GM03348 (cell line): ENCODE data around the gene RTP3.
A peak's percentile ranks its signal among the peaks of the same experiment; 100 is the strongest.
"Not testable (repeated sequence)": the region's sequence is repeated elsewhere in the genome, so short reads cannot be mapped to it uniquely, and the experiment has no call there.

Experiments
- DNase-seq: peaks from one replicate; pipeline ENCODE4 v3.0.0; 2012; ENCODE audit warnings: low spot score

Gene RTP3

DNA sequence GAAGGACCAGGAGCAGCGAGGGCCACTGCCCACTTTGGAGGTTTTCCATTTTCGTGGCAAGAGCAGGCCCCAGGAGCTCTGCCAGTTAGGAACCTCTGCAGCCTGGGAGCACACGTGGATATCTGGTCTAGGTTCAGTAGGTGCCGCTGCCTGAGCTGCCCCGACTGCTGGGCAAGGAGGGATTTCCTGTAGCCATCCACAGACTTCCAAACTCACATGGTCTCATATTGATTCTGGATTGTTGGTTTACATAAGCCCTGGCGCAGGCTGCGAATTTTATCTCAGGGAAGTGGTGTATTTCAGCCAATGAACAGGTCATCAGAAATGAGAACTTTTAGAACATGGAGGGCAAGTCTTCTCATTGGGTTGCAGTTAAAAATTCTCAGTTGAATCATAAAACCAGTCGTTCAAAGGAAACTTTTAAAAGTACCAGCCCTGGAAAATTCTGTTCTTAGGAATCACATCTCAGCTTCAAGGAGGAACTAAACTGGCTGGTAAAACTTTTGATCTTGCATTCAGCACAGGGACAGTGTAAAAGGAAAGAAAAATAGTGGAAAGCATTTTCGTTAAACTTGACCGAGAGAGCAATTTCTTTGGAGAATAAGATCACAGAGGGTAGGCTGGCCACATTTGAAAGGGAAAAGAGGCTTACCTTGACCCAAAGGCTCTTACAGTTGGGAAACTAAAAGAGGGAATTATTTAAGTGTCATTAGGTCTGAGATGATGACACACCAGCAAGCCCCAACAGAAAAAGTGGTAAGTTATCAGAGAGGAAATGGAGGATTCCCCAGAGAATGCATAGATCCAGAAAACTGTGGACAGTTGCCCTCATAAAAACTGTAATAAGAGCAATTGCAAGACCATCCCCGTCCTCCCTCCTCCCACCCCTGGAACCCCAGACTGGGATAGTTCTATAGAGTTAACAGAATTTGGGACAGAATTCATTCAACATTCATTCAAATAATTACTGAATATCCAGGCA lies 6.4 kb upstream of the RTP3 start:
- no peak for DNase-seq

DNA sequence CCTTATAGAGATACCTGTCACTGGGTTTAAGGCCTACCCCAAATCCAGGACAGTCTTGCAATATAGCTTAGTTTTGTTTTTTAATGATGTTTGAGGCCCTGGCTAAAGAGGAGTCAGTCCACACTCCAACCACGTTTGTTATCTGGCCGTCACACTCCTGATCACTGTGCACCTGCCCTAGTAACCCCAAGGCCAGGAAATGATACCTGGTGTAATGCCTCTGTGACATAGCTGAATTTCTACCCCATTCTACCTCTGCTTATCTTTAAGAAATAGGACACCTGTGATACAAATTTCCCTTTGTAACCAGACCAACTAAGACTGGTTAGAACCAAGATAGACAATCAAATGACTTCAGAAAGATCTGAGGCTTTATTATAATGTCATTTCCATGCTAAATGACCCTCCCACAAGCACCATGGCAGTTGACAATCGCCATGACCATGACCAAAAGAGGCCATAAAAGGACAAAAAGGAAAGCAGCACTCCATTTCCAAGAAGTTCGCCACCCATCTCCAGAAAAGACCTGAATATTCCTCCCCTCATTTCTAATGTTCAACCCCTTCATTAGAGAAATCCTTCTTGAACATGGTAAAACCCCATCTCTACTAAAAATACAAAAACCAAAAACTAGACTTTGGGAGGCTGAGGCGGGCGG lies 4.8 kb upstream of the RTP3 start:
- DNase-seq: no peak

DNA sequence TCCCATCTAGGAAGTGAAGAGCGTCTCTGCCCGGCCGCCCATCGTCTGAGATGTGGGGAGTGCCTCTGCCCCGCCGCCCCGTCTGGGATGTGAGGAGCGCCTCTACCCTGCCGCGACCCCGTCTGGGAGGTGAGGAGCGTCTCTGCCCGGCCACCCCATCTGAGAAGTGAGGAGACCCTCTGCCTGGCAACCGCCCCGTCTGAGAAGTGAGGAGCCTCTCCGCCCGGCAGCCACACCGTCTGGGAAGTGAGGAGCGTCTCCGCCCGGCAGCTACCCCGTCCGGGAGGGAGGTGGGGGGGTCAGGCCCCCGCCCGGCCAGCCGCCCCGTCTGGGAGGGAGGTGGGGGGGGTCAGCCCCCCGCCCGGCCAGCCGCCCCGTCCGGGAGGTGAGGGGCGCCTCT lies 3.3 kb upstream of the RTP3 start:
- not testable (repeated sequence) for DNase-seq

DNA sequence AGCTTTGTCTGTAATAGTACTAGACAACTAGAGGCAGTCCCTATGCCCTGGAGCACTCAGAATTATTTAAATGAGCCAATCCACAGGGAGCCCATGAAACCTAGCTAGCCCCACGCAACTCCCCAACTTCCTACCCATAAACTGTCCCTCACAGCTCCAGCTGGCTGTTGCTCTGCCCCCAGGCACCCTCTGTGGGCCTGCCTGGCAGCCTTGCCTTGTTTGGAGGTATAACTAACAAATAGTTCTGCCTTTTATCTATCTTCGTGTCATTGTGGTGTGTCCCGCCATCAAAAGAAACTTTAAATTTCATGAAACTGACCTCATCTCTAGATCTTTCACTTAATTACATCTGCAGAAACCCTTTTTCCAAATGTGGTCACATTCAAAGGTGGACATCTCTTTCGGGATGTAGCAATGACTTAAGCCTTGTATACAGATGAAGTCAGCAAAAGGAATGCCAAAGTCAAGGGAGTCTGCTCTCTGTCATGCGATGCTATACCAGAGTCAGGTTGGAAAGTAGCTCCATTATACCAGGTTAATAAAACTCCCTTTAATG lies 1.8 kb upstream of the RTP3 start:
- DNase-seq: peak; percentile 72

DNA sequence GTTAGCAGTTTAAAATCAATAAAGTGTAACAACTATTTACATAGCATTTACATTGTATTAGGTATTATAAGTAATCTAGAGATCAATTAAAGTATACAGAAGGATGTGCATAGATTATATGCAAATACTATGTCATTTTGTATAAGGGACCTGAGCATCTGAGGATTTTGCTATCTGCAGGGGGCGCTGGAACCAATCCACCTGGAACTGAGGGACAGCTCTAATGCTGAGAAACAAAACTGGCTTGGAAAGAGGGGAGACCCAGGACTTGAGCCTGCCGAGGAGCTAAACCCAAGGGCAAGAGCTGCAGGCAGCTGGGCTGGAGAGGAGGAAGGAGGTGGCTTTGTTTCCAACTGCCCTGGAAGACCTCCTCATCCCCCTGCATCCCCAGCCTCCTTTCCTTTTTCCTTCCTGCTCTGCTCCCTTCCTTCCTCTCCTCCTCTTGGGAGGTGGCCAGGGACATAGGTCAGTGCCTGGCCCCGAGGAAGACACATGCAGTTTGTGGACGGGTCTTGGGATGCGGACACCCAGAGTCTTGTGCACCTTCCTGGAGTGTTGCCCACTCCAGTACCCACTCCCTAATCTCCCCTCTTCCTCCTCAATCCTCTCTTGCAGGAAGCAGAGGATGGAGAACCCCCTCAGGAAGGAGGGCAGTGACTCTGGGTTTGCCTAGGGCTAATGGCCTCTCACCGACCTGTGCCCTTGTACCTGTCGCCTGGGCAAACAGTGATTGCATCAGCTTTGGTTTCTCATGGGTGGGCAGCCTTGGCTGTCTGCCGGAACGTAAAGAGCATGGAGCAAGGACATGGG lies 825 bp upstream of the RTP3 start:
- no peak for DNase-seq

DNA sequence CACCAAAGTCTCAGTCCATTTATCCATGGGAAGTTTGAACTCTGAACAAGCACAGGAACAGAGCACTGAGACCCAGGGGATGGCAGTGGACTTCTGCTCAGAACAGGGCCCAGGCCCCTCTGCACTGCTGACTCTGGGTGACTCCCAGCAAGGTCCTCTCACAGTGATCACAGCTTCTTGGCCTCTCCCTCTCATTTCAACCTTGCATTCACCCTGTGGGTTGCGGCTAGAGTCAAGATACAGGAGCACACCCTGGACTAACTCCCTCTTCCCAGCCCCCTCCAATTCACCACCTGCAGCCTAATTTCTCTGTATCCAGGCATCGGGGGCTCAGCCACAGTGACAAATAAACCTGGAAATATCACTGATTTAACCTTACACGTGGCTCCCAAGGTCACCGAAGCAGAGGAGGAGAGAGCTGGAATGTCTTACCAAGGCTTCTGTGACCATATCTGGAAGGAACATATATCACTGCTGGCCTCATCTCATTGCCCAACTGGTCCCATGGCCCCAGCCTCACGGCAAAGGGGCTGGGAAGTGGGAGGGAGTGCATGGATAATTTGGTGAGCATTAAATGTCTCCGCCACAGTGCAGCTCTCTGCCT lies 1.2 kb downstream of the RTP3 start:
- no peak for DNase-seq

DNA sequence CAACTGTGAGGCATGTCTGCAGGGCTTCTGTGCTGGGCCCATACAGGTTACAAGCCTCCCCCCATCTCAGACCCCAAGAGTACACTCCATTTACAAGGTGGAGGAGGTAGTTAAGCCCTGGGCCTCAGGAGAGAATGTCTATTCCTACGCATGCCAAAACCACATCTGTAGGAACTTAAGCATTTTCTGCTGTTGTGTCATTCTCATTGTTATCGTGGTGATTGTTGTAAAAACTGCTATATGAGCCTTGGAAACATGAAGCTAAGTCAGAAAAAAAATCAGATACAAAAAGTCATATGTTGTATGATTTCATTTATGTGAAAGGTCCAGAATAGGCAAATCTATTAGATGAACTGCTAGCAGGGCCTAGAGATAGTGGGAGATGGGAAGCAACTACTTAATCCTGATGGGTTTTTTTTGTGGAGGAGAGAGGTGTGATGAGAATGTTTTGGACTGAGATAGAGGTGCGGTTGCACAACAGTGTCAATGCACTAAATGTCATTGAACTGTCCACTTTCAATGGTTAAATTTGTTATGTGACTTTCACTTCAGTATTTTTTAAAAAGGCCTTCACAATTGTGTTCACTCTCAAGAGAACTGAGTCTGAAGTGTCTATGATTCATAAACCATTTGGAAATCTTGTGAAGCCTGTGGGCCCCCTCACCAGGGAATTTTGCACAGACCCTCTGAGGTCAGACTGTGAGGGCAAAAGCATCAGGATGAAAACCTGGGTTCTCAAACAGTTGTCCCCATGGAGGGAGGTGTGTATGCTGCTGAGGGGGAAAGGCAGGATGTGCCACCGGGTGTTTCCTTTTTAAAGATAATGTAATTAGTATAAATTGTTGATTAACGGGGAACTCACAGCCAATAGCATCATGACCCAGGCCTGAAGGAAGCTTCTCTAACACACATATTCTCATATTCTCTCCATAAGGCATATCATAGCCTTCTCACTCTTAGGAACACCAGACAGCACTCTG lies 3.2 kb downstream of the RTP3 start:
- DNase-seq: peak; percentile 62

DNA sequence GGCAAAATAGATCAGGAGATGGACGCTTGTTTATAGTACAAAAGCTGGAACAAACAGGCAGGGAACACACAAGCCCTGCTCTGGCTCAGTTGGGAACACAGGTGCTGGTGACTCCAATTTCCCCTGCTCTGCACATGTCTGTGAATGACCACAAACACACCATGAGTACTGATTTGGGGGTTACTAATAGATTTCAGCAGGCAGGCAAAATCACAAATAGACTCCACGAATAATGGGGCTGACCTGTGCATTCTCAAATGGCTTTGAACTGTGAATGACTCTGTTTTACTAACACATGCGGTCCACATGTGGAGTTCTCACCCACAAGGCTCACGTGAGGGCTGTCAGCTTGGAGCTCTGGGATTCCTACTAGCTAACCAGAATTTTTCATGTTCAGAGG lies 3.9 kb downstream of the RTP3 start:
- DNase-seq: no peak

DNA sequence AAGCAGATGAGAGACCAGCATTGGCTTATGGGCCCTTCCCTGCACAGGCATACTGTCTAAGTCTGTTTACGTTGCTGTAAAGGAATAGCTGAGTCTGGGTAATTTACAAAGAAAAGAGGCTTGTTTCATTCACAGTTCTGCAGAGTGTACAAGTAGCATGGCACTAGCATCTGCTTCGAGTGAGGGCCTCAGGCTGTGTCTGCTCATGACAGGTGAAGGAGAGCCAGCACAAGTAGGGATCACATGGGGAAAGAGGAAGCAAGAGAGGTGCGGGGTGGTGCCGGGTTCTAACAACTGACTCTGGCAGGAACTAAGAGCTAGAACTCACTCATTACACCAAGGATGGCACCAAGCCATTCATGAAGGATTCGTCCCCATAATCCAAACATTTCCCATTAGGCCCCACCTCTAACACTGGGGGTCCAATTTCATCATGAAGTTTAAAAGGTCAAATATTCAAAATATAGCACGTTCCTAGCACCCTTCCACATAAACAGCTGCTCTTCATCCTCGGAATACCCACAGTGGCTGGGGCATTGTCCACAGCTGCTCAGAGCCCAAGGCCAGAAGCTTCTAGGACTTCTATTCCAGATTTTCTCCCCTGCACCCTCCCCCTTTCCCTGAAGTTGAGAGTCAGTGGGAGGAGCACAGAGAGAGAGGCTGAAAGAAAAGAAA lies 5.6 kb downstream of the RTP3 start:
- no peak for DNase-seq

DNA sequence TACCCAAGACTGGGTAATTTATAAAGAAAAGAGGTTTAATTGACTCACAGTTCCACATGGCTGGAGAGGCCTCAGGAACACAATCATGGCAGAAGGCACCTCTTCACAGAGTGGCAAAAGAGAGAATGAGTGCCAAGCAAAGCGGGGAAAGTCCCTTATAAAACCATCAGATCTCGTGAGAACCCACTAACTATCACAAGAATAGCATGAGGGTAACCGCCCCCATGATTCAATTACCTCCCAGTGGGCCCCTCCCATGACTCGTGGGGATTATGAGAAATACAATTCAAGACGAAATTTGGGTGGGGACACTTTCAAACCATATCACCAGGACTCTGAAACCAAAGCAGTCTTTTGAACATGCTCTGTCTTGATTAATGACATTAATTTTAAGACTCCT lies 7.0 kb downstream of the RTP3 start:
- DNase-seq: no peak

DNA sequence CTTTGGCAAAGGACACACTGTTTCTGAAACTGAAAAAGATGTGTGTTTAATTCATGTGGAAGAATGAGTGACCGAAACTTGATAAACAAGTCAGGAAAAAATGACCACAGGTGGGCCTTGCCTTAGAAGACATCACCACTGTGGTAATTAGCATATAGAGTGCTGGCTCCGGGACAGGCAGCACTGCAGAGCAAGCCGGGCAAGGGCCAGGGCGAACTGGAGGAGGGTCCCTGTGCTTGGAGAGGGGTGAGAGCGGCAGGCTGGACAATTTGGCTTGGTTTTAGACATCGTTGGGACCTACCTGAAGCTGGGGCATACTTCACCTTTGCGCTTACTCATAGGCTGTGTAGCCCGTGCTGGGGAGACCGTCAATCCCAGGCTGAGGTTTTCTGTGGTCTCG lies 8.2 kb downstream of the RTP3 start:
- DNase-seq: no peak

DNA sequence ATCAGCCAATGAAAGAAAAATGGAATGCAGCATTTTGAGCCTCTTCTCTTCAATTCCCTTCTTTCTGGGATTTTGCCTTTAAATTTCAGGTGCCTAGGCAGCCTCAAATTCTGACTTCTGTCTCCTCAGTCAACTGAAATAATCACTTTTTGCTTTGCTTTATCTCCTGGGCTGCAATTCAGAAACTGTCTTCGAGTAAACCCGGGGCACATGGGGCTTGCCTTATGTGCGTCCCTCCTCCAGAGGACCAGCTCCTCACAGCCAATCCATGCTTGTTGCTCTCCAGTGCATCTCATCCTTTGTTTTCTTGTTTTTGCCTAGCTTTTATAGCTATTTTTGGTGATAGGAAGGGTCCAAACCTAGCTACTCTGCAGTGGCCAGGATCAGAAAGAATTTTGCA lies 8.8 kb downstream of the RTP3 start:
- DNase-seq: no peak

DNA sequence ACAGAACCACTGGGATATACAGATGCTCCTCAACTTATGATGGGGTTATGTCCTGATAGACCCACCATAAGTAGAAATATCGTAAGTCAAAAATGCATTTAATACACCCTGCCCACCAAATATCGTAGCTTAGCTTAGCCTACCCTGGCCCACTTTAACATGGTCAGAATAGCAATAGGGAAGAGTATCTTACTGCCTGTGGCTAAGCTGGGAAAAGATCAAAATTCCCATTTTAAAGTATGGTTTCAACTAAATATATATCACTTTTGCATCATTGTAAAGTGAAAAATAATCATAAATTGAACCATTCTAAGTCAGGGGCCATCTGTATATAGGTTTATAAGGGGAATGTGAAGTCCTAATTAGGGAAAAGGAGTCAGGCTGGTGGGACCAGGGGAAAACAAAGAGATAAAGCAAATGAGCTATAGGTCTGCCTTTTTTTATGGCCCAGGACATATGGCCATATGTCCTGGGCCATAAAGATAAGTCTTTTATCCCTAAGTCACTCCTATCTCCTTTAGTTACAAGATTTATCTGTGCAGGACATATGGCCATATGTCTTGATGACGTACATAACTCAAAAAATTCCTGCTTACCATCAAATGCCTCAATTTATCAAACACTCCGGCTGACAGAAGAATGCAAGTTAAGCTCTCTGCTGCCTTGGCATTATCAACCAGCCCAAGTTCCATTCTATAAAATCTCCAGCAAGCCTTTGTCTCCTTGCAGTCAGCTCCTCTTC lies 11.2 kb downstream of the RTP3 start:
- DNase-seq: no peak

DNA sequence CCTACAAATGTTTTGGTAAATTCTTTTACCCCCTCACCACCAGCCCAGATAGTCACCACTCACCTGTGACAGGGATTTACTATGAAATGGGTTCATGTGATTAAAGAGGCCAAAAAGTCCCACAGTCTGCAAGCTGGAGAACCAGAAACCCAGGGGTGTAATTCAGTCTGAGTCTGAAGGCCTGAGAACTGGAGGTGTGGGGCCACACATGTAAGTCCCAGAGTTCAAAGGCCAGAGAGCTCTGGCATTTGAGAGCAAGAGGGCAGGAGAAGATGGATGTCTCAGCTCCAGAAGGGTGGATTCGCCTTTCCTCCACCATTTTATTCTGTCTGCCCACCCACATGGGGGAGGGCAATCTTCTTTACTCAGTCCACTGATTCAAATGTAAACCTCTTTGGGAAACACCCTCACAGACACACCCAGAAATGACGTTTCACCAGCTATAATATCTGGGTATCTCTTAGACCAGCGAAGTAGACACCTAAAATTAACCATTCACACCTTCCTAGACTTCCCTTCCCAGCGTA lies 11.9 kb downstream of the RTP3 start:
- no peak for DNase-seq

DNA sequence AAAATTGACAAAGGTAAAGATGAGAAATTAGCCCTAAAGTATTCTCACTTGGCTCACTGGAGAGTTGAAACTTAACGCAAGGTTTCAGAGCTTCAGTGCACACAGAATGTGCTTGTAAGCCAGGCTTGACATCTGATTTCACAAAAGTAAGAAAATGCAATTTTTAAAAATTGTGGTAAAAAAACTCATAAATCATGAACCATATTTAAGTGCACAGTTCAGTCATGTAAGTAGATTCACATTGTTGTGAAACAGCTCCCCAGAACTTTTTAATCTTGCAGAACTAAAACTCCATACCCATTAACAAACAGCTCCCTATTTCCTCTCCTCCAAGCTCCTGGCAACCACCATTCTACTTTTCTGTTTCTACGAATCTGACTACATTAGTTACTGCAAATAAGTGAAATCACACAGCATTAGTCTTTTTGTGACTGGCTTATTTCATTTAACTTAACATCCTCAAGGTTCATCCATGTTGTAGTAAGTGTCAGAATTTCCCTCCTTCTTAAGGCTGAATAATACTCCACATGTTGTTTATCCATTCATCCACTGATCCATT lies 14.5 kb downstream of the RTP3 start:
- no peak for DNase-seq

DNA sequence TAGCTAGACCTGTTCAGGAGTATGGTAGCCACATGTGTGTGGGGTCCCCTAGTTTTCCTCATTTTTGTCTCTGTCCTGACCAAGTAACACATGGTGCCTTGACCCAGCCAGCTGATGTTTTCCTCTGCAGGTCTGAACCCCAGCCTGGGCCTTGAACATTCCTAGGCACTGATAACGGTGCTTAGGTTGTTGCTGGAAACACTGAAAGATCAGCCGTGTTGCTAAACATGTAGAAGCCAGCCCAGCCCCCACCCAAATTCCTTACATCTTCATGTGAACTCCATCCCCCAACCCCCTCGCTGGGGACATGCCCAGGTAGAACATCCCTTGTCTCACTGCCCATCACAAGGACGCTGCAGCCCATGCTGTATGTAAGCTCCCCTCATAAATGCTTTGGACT lies 18.7 kb downstream of the RTP3 start:
- DNase-seq: no peak

DNA sequence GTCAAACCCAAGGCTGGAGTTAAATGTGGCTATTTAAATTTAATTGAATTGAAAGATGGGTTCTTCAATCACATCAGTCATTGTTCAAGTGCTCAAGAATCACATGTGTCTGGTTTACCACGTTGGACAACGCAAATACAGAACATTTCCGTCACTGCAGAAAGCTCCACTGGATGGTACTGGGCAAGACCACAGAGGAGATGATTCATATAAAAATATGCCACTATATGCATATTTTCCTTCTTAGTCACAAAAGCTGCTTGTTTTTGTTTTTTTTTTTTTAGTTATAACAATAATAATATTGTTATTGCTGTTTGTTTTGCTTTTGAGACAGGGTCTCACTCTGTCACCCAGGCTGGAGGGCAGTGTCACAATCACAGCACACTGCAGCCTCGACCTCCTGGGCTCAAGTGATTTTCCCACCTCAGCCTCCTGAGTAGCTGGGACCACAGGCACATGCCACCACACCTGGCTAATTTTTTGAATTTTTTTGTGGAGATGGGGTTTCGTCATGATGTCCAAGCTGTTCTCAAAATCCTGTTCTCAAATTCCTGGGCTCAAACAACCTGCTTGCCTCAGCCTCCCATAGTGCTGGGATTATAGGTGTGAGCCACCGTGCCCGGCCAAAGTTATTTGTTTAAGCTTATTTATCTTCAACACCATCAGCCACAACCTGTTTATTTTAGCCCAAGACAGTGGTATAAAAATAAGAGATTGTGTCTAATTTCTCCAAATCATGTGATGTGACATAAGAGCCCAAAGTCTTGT lies 19.4 kb downstream of the RTP3 start:
- peak; percentile 58 for DNase-seq

DNA sequence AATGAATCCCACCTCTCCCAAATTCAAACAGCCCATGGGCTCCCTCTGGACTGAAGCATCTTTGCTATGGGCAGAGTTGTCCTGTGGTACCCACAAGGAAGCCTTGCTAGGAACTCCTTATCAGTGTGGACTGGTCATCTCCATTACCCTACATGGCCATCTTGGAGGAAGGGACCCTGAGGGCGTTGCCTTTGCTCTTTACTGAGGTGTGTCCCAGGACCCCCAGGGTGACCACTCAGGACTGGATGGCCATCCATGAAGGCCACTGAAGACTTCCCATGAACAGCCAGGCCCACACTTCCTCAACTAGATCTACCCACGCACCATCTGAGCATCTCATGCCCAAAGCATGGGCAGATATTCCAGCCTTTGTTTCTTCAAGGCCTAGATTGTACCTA lies 20.0 kb downstream of the RTP3 start:
- DNase-seq: no peak
